ENCODE results near the gene FIGNL2.

DNA sequence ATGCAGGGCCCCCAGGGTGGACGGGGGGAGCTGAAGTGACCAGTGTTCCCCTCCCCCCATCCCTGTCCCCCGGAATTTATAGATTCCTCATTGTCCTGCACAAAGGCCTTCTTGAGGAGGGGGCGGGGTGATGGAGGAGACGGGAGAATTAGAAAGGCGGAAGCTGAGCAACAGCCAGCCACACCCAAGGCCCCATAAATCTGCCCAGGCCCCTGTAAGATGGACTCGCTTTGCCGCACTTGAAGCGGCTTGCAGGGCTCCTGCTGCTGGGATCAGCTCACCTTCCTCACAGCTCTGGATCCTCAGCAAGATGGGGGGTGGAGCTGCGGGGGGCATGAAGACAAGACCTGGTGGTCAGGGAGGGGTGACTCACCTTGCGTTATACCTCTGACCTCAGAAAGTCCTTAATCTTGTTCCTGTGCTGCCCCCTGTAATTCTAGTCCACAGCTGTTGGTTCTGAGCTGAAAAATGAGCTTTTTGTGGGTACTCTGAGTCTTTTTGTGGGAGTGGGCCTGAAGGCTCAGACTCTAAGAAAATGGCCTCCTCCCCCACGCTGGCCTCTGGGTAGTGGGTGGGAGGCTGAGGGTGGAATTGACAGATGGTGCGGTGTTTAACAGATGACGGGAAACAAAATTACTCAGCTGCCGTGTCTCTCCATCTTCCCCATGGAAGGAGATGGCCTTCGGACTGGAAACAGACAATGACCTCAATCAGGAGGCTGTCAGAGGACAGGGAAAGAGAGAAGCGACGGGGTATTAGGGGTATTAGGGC lies 23.6 kb upstream of the FIGNL2 start:
- TF ChIP-seq POLR2A (IDR thresholded peaks at IDR 0.05), result no peak
- TF ChIP-seq, protein P1, sequence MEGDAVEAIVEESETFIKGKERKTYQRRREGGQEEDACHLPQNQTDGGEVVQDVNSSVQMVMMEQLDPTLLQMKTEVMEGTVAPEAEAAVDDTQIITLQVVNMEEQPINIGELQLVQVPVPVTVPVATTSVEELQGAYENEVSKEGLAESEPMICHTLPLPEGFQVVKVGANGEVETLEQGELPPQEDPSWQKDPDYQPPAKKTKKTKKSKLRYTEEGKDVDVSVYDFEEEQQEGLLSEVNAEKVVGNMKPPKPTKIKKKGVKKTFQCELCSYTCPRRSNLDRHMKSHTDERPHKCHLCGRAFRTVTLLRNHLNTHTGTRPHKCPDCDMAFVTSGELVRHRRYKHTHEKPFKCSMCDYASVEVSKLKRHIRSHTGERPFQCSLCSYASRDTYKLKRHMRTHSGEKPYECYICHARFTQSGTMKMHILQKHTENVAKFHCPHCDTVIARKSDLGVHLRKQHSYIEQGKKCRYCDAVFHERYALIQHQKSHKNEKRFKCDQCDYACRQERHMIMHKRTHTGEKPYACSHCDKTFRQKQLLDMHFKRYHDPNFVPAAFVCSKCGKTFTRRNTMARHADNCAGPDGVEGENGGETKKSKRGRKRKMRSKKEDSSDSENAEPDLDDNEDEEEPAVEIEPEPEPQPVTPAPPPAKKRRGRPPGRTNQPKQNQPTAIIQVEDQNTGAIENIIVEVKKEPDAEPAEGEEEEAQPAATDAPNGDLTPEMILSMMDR (IDR thresholded peaks at IDR 0.05), result no peak

Measured in breast epithelium (tissue), 3 donors.